NB4 (cell line): ENCODE measurements around the gene RIC1.

Source experiments
- MYC ChIP-seq: IDR thresholded peaks from 2 replicates; pipeline ENCODE4 v1.6.1; 2011; ENCODE audit warnings: low read depth, low read length
- POLR2A ChIP-seq: IDR thresholded peaks from 2 replicates; pipeline ENCODE4 v1.6.1; 2011; ENCODE audit warnings: mild to moderate bottlenecking; ENCODE audit not compliant: insufficient read length; ENCODE audit errors: extremely low read depth
- TF ChIP-seq, protein P1 (sequence below): IDR thresholded peaks from one replicate; pipeline ENCODE4 v1.5.1; 2012; ENCODE audit warnings: low read depth, low read length
- TF ChIP-seq, protein P2 (sequence below): IDR thresholded peaks from 2 replicates; pipeline ENCODE4 v1.6.1; 2011; ENCODE audit warnings: low read depth, low read length

DNA sequence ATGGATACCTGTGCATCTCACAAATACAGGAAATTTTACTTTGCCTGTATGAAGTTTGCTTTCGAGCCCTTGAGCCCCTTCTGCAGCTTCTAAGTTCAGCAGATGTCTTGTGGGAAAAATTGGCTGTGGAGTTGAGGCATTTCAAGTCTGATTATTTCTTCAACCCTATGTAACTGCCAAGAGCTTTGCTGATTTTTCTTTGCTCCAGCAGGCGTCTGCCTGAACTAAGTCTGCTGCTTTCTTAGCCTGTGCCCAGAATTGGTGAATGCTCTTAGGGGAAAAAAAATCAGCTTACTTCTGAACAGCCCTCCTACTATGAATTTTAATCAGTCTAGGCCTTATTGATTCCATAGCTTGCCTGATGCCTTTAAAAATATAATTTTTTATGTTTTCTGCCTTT lies 41.2 kb downstream of the RIC1 start:
- TF ChIP-seq, protein P1, sequence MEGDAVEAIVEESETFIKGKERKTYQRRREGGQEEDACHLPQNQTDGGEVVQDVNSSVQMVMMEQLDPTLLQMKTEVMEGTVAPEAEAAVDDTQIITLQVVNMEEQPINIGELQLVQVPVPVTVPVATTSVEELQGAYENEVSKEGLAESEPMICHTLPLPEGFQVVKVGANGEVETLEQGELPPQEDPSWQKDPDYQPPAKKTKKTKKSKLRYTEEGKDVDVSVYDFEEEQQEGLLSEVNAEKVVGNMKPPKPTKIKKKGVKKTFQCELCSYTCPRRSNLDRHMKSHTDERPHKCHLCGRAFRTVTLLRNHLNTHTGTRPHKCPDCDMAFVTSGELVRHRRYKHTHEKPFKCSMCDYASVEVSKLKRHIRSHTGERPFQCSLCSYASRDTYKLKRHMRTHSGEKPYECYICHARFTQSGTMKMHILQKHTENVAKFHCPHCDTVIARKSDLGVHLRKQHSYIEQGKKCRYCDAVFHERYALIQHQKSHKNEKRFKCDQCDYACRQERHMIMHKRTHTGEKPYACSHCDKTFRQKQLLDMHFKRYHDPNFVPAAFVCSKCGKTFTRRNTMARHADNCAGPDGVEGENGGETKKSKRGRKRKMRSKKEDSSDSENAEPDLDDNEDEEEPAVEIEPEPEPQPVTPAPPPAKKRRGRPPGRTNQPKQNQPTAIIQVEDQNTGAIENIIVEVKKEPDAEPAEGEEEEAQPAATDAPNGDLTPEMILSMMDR, result no peak
- TF ChIP-seq POLR2A (no peak), MYC (no peak)
- TF ChIP-seq, protein P2, sequence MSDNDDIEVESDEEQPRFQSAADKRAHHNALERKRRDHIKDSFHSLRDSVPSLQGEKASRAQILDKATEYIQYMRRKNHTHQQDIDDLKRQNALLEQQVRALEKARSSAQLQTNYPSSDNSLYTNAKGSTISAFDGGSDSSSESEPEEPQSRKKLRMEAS, result no peak
